ENCODE data around the gene FAM219A.
A peak's percentile ranks its signal among the peaks of the same experiment; 100 is the strongest.

The FAM219A gene

DNA sequence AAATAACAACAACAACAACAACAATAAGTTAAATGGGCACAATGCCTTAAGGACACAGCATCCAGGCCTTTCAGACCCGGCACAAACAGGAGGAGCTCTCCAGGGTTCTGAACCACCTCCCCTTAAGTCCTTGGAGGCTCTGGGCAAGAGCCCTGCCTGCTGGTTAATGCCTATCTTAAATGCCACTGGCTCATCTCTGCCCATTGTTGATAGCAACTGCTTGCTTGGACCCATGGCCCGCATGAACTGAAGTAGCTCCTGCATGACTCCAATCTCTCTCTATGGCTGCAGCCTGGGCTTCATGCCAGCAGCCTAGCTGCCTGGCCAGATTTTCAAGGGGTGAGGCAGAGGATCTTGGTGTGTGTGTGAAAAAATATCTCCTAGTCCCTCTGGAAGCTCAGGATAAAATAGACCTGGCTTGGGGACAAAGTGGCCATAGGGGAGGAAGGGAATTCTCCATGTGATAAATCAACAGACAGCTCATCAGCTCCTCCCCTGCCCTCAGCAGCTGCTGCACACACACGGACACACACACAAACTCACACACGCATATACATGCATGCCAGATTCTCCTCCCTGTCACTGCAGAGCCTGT, 27.4 kb downstream of the FAM219A start:
- in situ Hi-C loops (cut with HindIII; ENCODE audit: low pct_unique_long_range_greater_than_20kb, low sequenced_read_pairs): no loop called here
- peak; percentile 33 to 75 for DNase-seq (ENCODE audit: low read depth in 1 of 2, low spot score in 1 of 2)
- TF ChIP-seq JUND (IDR thresholded peaks at IDR 0.05; ENCODE audit: low read depth): no peak

DNA sequence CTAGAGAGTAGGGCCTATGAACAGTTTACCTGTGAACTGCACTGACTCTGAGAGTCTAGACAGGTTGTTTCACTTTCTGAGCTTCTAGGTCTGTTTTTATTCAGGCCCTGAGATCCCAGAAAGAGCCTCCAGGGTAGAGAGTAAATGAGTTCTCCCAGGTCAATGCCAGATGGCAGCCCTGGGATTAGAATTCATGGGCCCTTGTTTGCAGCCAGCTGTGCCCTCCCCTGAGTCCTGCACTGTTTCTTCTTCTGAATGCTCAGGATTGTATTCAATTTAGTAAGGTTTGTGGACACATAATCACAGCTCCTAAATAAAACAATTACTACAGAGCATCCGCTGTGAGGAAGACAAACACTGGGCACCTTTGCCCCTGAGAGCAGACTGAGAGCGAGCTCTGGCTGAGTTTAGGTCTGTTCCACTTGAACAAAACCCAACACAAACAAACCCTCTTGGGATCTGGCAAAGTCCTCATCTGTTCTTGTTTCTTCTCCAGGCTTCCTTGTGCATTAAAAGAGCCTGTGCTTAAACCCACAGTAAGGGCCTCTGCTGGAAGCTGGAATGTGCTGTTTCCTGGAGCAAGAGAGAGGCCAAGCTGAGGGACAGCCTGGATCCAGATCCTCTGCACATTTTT, 29.9 kb downstream of the FAM219A start:
- DNase-seq (ENCODE audit: low read depth in 1 of 2, low spot score in 1 of 2): no peak
- TF ChIP-seq JUND (IDR thresholded peaks at IDR 0.05; ENCODE audit: low read depth): no peak
- in situ Hi-C loops (cut with HindIII; ENCODE audit: low pct_unique_long_range_greater_than_20kb, low sequenced_read_pairs): no loop called here

DNA sequence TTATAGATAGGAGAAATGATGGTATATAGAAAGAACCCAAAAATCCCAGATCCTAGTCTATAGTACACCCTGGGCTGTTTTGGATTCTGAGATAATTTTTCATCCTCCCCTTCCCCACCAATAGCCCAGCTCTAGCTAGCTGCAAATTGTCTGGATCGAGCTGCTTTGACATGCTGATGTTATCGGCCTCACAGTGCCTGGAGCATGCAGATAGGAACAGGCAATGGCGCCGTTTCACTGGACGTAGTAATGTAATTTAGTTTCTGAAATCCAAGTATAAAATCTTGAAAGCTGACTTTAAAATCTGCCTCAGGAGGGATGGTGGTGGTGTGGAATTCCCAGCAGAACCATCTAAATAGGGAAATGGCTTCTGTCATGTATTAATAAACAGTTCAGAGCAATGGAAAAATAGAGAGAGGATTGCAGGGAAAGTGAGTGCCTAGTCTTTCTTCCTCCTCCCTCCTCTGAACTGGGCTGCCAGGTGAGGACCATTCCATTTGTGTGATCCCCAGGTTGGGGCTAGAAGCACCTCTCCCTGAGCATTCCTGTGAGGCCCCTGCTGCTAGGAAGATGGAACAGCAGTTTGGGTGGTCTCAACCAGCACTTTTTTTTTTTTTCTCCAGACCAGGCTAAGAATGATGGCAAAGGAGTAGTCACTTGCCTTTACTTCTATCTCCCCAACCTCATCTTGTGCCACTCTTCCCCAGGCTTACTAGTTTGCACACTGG, 31.9 kb downstream of the FAM219A start:
- DNase-seq (ENCODE audit: low read depth in 1 of 2, low spot score in 1 of 2): no peak
- TF ChIP-seq JUND (IDR thresholded peaks at IDR 0.05; ENCODE audit: low read depth): no peak
- in situ Hi-C loops (cut with HindIII; ENCODE audit: low pct_unique_long_range_greater_than_20kb, low sequenced_read_pairs): no loop called here

DNA sequence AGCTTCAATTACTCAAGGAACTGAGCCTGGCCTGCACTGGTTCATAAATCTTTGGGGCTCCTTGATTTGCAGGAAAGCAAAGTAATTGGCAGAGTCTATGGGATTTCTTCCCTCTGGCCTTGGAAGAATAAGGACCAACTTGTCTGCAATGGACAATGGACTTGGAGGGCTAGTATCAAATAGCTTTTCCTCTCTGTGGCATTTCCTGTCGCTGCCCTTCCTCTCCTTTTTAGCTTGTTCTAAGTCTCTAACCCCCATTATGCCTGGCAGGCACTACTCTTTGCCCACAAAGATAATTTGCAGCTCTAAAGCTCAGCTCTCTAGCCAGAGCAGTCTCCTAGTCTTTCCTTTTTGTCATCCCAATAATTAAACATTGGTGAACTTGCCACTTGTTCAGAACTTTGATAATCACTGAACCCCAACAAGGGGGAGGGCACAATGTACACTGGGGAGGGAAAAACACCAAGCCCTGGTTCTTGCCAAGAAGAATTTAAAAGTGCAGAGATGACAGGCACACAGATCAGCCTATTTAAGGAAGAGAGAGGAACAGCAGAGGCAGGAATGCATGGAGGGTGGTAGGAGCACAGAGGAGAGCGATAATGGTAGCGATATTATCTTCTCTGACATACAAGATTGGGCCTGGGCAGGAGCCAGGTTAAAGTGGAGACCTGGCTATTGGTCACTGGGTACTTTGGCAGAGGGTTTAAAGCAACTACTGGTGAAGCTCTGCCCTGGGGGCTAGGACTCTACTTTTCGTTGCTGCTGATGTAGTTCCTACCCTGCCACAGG, 38.5 kb downstream of the FAM219A start:
- TF ChIP-seq JUND (IDR thresholded peaks at IDR 0.05; ENCODE audit: low read depth): no peak
- in situ Hi-C loops (cut with HindIII; ENCODE audit: low pct_unique_long_range_greater_than_20kb, low sequenced_read_pairs): no loop called here
- no peak for DNase-seq (ENCODE audit: low read depth in 1 of 2, low spot score in 1 of 2)

DNA sequence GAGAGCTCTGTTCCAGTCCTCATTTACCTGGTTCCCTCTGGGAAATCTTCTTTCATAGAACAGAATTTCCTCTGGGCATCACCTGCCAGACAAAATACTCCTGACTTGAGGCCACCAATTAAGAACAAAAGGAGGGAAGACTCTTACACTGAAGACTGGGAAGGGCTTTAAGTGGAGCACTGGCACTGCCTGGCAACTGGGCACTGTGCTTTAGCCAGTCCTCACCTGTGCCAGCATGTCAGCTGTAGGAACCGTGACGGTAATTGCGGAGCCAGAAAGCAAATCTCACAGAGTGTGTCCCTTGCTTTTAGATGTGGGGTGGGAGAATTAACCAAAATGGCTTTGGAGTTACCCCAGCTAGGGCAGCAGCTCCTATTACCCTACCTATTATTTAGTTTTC, 40.6 kb downstream of the FAM219A start:
- in situ Hi-C loops (cut with HindIII; ENCODE audit: low pct_unique_long_range_greater_than_20kb, low sequenced_read_pairs): no loop called here
- no peak for DNase-seq (ENCODE audit: low read depth in 1 of 2, low spot score in 1 of 2)
- no peak for TF ChIP-seq JUND (IDR thresholded peaks at IDR 0.05; ENCODE audit: low read depth)

DNA sequence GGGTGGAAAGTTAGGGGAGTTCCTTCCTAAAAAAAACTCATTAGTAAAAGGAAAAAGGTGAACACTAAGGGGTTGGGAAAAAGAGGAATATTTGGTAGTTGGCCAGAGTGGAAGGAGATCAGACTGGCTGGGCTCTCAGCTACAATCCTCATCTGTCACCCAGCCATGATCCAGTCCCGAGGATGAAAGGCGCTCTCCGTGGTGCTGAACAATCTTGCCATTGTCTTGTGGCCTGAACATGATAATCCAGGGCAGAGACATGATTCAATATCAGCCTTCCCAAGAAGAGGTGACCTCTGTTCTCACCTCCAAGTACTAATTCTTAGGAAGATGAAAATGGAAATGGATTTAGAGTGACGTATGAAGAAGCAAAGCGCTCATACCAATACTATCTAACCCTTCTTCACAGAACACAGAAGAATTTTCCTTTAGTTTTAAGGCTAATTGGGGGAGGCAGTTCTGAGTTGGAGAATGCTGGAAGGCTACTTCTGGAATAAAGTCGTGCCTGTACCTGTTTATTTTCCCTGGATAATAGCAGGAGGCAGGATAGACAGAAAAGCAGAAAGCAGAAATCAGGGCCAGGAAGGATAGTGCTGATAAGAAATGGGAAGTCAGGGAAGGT, 45.0 kb downstream of the FAM219A start:
- no peak for TF ChIP-seq JUND (IDR thresholded peaks at IDR 0.05; ENCODE audit: low read depth)
- peak; percentile 51 to 77 for DNase-seq (ENCODE audit: low read depth in 1 of 2, low spot score in 1 of 2)
- in situ Hi-C loops (cut with HindIII; ENCODE audit: low pct_unique_long_range_greater_than_20kb, low sequenced_read_pairs): no loop called here

DNA sequence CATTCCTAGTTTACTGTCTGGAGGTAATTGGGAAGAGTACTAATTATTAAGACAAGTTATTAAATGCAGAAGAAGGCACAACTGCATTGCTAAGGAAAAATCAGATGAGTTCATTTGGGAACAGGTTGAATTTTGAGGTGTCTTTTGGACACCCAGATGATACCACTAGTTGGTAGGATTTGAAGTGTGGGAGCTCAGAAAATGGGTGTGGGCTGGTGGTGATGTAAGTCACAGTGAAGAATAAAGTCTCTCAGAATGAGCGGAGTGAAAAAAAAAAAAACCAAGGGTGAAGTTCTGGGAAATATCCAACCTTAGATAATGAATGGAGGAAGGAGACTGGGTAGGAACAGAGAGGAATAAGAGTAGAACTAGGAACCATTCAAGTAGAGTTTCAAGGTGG, 46.0 kb downstream of the FAM219A start:
- DNase-seq (ENCODE audit: low read depth in 1 of 2, low spot score in 1 of 2): no peak
- TF ChIP-seq JUND (IDR thresholded peaks at IDR 0.05; ENCODE audit: low read depth): no peak
- in situ Hi-C loops (cut with HindIII; ENCODE audit: low pct_unique_long_range_greater_than_20kb, low sequenced_read_pairs): no loop called here

DNA sequence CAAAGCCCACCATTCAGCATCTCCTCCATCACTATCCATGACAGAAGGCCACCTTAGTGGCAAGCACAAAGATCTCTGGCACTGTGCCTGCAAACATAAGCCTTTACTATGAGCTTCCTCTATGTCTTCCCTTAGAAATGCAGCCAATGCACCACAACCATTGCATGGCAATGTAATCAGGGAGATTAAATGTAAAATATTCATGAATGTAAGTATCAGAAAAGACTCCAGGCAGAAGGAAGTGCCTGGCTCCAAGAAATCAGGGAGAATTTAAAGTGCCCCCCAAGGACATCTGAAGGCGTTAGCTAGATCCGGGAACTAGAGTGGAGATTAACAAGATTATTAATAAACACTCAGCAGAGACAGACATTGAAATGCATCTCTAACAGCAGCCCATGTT, 49.2 kb downstream of the FAM219A start:
- in situ Hi-C loops (cut with HindIII; ENCODE audit: low pct_unique_long_range_greater_than_20kb, low sequenced_read_pairs): no loop called here
- TF ChIP-seq JUND (IDR thresholded peaks at IDR 0.05; ENCODE audit: low read depth): no peak

DNA sequence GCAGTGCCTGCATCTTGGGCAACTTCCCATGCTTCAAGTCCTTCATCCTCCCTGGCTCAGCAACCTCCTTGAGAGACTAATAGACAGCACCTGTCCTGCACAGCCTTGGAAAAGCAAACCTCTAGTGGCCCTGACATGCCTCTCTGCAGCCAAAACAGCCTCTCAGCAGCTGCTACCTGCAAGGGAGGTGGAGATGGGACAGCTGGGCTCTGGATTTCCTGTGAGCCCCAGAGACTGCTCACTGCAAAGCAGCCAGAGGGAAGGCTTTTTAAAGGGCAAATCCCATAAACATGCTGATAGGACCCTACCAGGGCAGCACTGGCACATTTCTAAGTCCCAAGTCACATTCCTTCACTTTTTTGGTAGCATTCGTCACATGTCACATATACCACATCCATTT, 50.2 kb downstream of the FAM219A start:
- TF ChIP-seq JUND (IDR thresholded peaks at IDR 0.05; ENCODE audit: low read depth): no peak
- no peak for DNase-seq (ENCODE audit: low read depth in 1 of 2, low spot score in 1 of 2)
- in situ Hi-C loops (cut with HindIII; ENCODE audit: low pct_unique_long_range_greater_than_20kb, low sequenced_read_pairs): no loop called here

More for the DNA sequence above, 49.2 kb downstream of the FAM219A start:
- no peak for DNase-seq (ENCODE audit: low read depth in 1 of 2, low spot score in 1 of 2)

DNA sequence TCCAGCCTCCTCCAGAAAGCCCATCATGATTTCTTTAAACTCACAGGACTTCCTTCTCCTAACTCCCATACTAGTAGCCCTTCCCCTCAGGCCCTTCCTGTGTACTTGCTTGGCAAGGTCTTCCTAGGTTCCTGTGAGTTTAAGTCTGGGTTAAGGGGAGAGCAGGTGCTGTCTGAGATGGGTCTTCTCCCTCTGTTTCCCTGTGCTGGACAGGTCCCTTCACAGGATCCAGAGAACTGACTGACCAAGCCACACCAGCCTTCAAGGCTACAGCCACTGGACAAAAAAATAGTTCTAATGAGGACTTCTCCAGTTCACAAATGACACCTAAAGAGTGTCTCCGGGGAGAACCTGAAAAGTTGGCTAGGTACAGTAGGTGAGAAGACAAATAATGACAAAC, 52.2 kb downstream of the FAM219A start:
- TF ChIP-seq JUND (IDR thresholded peaks at IDR 0.05; ENCODE audit: low read depth): no peak
- DNase-seq (ENCODE audit: low read depth in 1 of 2, low spot score in 1 of 2): no peak
- in situ Hi-C loops (cut with HindIII; ENCODE audit: low pct_unique_long_range_greater_than_20kb, low sequenced_read_pairs): no loop called here

DNA sequence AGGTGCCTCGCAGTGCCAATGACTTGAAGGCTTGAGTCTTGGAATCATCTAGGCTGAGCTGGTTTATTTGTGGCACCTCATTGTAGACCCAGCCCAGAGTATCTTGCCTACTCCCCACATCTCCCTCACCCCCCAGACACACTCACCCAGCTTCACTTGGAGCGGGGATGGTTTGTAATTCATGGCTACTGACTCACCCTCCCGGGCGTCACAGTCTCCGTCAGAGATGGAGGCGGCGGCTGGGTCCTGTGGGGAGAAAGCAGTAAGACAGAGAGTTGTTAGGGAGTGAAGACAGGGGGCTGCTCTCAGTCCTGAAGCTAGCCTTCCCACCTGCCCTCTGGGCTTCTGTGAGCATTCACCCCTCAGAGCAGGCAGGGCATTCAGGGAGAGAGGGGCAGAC, 52.7 kb downstream of the FAM219A start:
- TF ChIP-seq JUND (IDR thresholded peaks at IDR 0.05; ENCODE audit: low read depth): no peak
- in situ Hi-C loops (cut with HindIII; ENCODE audit: low pct_unique_long_range_greater_than_20kb, low sequenced_read_pairs): no loop called here
- DNase-seq (ENCODE audit: low read depth in 1 of 2, low spot score in 1 of 2): no peak

Data from T47D (cell line).